B cell (primary cell): Measurements from ENCODE around the gene PDCD1LG2. TPM values are rescaled to one million over a fixed set of nuclear protein-coding genes. Genes with fewer than 3 reads are reported as not detected.
A peak's percentile ranks its signal among the peaks of the same experiment; 100 is the strongest.

ENCODE experiments used
- ATAC-seq: fragments of 200-7000 bp; cut with Tn5 transposase; one replicate; pipeline ENCODE4 v1.10.0; 2021; ENCODE audit warnings: low read depth, mild to moderate bottlenecking, moderate number of reproducible peaks, moderate library complexity
- CTCF ChIA-PET: fragments of 350-600 bp; sonication (Branson Sonifier 250); formaldehyde crosslinking; loops from one replicate; lab custom pipeline; 2021; ENCODE audit warnings: antibody characterized with exemption, inconsistent platforms; lab: Charles Lee
- POLR2A ChIA-PET: fragments of 350-600 bp; sonication (Branson Sonifier 250); formaldehyde crosslinking; loops from one replicate; lab custom pipeline; 2021; ENCODE audit warnings: antibody characterized with exemption; lab: Charles Lee
- DNase-seq: peaks from one replicate; pipeline ENCODE4 v3.0.0; 2013
- H2AFZ ChIP-seq: 2 replicates; pipeline ENCODE4 v1.6.1; 2012; ENCODE audit warnings: mild to moderate bottlenecking, low read depth, low read length; ENCODE audit not compliant: insufficient read depth, poor library complexity, severe bottlenecking
- H3K27ac ChIP-seq, 2 donors: 1 replicate in 1 of 2; 2 replicates in 1 of 2; pipeline ENCODE4 v1.5.1; 2012 to 2013; ENCODE audit warnings: low read length in 2 of 2, mild to moderate bottlenecking in 2 of 2, moderate library complexity in 1 of 2
- H3K27me3 ChIP-seq, 4 experiments: fragments of 200-600 bp in 1 of 4; sonication (generic) in 1 of 4; replicated peaks in 1 of 4; 1 replicate in 2 of 4; 2 replicates in 2 of 4; pipeline versions ENCODE4 v1.6.1 to v1.7.0; 2013 to 2016; ENCODE audit warnings: low read length in 3 of 4, mild to moderate bottlenecking in 2 of 4, mixed read lengths in 1 of 4, moderate library complexity in 1 of 4; ENCODE audit not compliant: insufficient read depth in 4 of 4, control insufficient read depth in 3 of 4; ENCODE audit errors: control extremely low read depth in 1 of 4
- H3K36me3 ChIP-seq, 2 experiments: replicated peaks in 1 of 2; 1 replicate in 1 of 2; 2 replicates in 1 of 2; pipeline versions ENCODE4 v1.6.1 to v1.7.1; 2013; ENCODE audit warnings: low read length in 1 of 2; ENCODE audit not compliant: insufficient read depth in 2 of 2, control insufficient read depth in 1 of 2; ENCODE audit errors: control extremely low read depth in 1 of 2, extremely low read depth in 1 of 2
- H3K4me1 ChIP-seq, 2 donors: fragments of 200-600 bp in 1 of 2; sonication (generic) in 1 of 2; 1 replicate in 1 of 2; 2 replicates in 1 of 2; pipeline versions ENCODE4 v1.5.1 to v1.6.1; 2013 to 2017; ENCODE audit warnings: low read length in 2 of 2; ENCODE audit not compliant: control insufficient read depth in 2 of 2, insufficient read depth in 2 of 2
- H3K4me2 ChIP-seq: replicated peaks from 2 replicates; pipeline ENCODE3; 2012; ENCODE audit warnings: mild to moderate bottlenecking, low read depth, low read length; ENCODE audit not compliant: poor library complexity, severe bottlenecking
- H3K4me3 ChIP-seq, 5 experiments: fragments of 200-600 bp in 1 of 5; sonication (generic) in 1 of 5; 1 replicate in 3 of 5; 2 replicates in 2 of 5; pipeline versions ENCODE4 v1.5.1 to v1.7.0; 2011 to 2016; ENCODE audit warnings: low read length in 4 of 5, mild to moderate bottlenecking in 4 of 5, low read depth in 2 of 5, control low read depth in 1 of 5, moderate library complexity in 1 of 5; ENCODE audit not compliant: insufficient read depth in 1 of 5; ENCODE audit errors: control extremely low read depth in 1 of 5, extremely low read depth in 1 of 5
- H3K79me2 ChIP-seq: fragments of 200-600 bp; sonication (generic); one replicate; pipeline ENCODE4 v1.6.0; 2016; ENCODE audit warnings: low read length; ENCODE audit not compliant: control insufficient read depth, insufficient read depth
- H3K9ac ChIP-seq: fragments of 200-600 bp; sonication (generic); 2 replicates; pipeline ENCODE4 v1.6.1; 2017; ENCODE audit warnings: mild to moderate bottlenecking, low read length, moderate library complexity
- H3K9me3 ChIP-seq, 3 donors: one replicate each; pipeline versions ENCODE4 v1.6.1 to v1.7.1; 2013; ENCODE audit warnings: low read length in 2 of 3; ENCODE audit not compliant: control insufficient read depth in 2 of 3, insufficient read depth in 1 of 3; ENCODE audit errors: control extremely low read depth in 1 of 3
- H4K20me1 ChIP-seq: 2 replicates; pipeline ENCODE4 v1.6.0; 2012; ENCODE audit warnings: mild to moderate bottlenecking, low read length; ENCODE audit not compliant: insufficient read depth, control insufficient read depth, poor library complexity, severe bottlenecking
- H3K27ac Mint-ChIP-seq: one replicate; pipeline ENCODE4 v1.8.0; 2021; ENCODE audit warnings: mixed read lengths
- H3K27me3 Mint-ChIP-seq: one replicate; pipeline ENCODE4 v1.8.0; 2021; ENCODE audit warnings: mixed read lengths
- H3K4me1 Mint-ChIP-seq: one replicate; pipeline ENCODE4 v1.8.0; 2021; ENCODE audit warnings: mixed read lengths
- H3K4me3 Mint-ChIP-seq: one replicate; pipeline ENCODE4 v1.8.0; 2021; ENCODE audit warnings: mixed read lengths
- H3K9me3 Mint-ChIP-seq: one replicate; pipeline ENCODE4 v1.8.0; 2022; ENCODE audit warnings: mixed read lengths; ENCODE audit not compliant: insufficient read depth
- EZH2 ChIP-seq: IDR thresholded peaks from 2 replicates; pipeline ENCODE4 v1.6.1; 2012; ENCODE audit warnings: borderline replicate concordance, low read depth, mild to moderate bottlenecking, moderate library complexity, low read length; ENCODE audit not compliant: insufficient read depth, poor library complexity, severe bottlenecking
- WGBS: methylation state at CpG from one replicate; pipeline ENCODE4 v1.1.5; 2013; ENCODE audit warnings: missing lambda C conversion rate; ENCODE audit not compliant: insufficient coverage; 5-methylcytosine and 5-hydroxymethylcytosine counted together
- intact Hi-C: fragments of 100-400 bp; cut with micrococcal nuclease; formaldehyde crosslinking; loops from one replicate; pipeline ENCODE4 v1.10.0; 2022
- polyA plus RNA-seq: library from polyadenylated mRNA; depleted of rRNA; stranded (reverse); fragments of >200 nt; gene quantifications from 2 replicates; pipeline ENCODE4 v1.2.3, GENCODE V29; 2012
- total RNA-seq, 2 donors: library from RNA; stranded (reverse); fragments of 120-200 nt in 1 of 2; gene quantifications; 1 replicate in 1 of 2; 2 replicates in 1 of 2; pipeline versions ENCODE4 v1.2.3 to v1.2.4, GENCODE V29; 2013 to 2022
- TF ChIP-seq, protein P1 (sequence below): fragments of 200-600 bp; IDR thresholded peaks from one replicate; pipeline ENCODE4 v1.8.0; 2022; ENCODE audit warnings: antibody characterized with exemption, mild to moderate bottlenecking

PDCD1LG2 gene
- total and polyA plus RNA-seq, 2 donors (not counting 1 experiment from before 2014, with no cell fraction given) = 0.67 TPM; not detected in 1

DNA sequence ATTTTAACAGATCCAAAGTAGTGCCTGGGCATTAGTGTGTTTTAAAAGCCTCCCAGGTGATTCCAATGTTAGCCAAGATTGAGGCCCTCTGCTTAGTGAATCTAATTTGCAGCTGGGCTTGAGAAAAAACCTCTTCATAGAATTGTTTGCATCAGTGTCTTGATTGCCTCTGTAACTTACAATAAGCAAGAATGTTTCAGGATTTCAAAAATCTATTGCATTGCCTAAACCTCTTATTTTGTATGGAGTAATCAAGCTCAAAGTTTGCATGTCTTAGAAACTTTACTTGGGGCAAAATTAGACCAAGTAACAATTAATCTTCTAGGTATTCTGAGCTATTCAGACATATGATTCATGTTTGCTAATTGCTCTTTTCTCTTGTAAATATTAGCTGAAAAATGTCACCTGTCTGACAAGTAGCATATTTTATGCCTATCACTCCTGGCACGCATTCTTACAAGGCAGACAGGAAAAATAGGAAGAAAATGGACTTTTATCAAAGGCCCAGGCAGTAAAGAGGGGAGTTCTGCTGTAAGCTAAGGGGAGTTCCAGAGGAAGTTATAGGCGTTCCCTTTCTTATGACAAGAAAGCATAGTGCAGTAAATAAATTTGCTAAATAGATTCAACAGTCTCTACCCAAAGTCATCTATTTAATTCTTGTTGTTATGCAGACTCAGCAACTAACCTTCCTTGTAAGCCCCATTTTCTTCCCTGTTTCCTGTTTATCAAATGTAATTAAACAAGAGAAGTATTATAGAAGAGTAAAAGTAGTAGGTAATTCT is 21.0 kb downstream of the PDCD1LG2 start:
- Mint-ChIP-seq H3K27ac (peak overlapping the region; percentile 16), H3K4me1 (peaks cover 58% of the 10 kb centered on the region), H3K4me3 (peak overlapping the region; percentile 78), H3K9me3 (no peaks in the 10 kb centered on the region), H3K27me3 (peaks cover 5% of the 10 kb centered on the region)
- no CpG with 5 or more reads among the region's 2 CpGs for WGBS
- Histone ChIP-seq H3K4me2 (peak overlapping the region; percentile 69), H3K27ac (no peak overlapping the region), H3K4me3 (peak overlapping the region in 1 of 5 experiments; percentile 4), H3K4me1 (peaks cover 40 to 45% of the 10 kb centered on the region in 2 donors), H4K20me1 (no peaks in the 10 kb centered on the region), H3K27me3 (no peaks in the 10 kb centered on the region), H3K36me3 (no peaks in the 10 kb centered on the region), H2AFZ (no peak overlapping the region), H3K79me2 (no peaks in the 10 kb centered on the region), H3K9me3 (no peaks in the 10 kb centered on the region), H3K9ac (peak overlapping the region; percentile 10)
- CTCF ChIA-PET = interaction anchor here (1.3 to 1.9 kb wide), 2 partner anchors 11 to 58 kb away, joined by 4 to 5 read pairs; no protein-coding TSS in a partner anchor
- ATAC-seq (peak; percentile 62), DNase-seq (peak; percentile 61)
- TF ChIP-seq, protein P1, sequence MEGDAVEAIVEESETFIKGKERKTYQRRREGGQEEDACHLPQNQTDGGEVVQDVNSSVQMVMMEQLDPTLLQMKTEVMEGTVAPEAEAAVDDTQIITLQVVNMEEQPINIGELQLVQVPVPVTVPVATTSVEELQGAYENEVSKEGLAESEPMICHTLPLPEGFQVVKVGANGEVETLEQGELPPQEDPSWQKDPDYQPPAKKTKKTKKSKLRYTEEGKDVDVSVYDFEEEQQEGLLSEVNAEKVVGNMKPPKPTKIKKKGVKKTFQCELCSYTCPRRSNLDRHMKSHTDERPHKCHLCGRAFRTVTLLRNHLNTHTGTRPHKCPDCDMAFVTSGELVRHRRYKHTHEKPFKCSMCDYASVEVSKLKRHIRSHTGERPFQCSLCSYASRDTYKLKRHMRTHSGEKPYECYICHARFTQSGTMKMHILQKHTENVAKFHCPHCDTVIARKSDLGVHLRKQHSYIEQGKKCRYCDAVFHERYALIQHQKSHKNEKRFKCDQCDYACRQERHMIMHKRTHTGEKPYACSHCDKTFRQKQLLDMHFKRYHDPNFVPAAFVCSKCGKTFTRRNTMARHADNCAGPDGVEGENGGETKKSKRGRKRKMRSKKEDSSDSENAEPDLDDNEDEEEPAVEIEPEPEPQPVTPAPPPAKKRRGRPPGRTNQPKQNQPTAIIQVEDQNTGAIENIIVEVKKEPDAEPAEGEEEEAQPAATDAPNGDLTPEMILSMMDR = no peak
- TF ChIP-seq EZH2 = no peak
- intact Hi-C loops = loop anchor here (5.0 kb wide), 2 partner anchors 34 to 61 kb away; no protein-coding TSS in a partner anchor
- POLR2A ChIA-PET = no interaction called here

DNA sequence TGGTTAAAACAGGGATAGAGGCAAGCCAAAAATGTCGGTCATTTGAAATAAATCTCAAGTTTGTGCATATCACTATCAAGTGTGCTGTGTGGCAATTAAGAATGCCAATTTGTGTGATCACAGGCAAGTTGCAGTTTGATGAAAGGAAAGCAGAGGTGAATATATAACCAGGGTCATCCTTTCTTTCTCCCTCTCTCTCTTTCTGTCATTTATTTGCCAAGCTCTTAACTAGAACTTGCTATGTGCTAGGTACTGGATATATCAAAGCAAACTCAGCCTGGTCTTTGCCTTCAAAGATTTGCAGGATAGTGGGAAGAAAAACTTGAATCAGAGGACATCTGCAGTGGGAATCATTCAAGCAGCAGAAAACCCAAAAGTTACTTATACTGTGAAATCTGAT is 22.0 kb downstream of the PDCD1LG2 start:
- peak overlapping the region; percentile 69 for H3K4me2 ChIP-seq
- H3K4me3 Mint-ChIP-seq = no peak overlapping the region
- H3K9ac ChIP-seq = no peak overlapping the region
- no peak overlapping the region for H3K27ac Mint-ChIP-seq
- peaks cover 65% of the 10 kb centered on the region for H3K4me1 Mint-ChIP-seq
- H4K20me1 ChIP-seq = no peaks in the 10 kb centered on the region
- ChIA-PET CTCF (interaction anchor here (0.5 to 0.7 kb wide), 2 partner anchors 17 to 68 kb away, joined by 3 read pairs; no protein-coding TSS in a partner anchor), POLR2A (no interaction called here)
- H3K27me3 Mint-ChIP-seq = peaks cover 5% of the 10 kb centered on the region
- no peaks in the 10 kb centered on the region for H3K9me3 ChIP-seq
- ATAC-seq (no peak), DNase-seq (no peak)
- intact Hi-C loops = loop anchor here (5.0 kb wide), 2 partner anchors 35 to 60 kb away; no protein-coding TSS in a partner anchor
- no peak overlapping the region for H2AFZ ChIP-seq
- H3K27me3 ChIP-seq = no peaks in the 10 kb centered on the region
- H3K27ac ChIP-seq = no peak overlapping the region
- TF ChIP-seq, protein P1 = no peak
- H3K36me3 ChIP-seq = no peaks in the 10 kb centered on the region
- H3K79me2 ChIP-seq = no peaks in the 10 kb centered on the region
- peaks cover 46 to 53% of the 10 kb centered on the region in 2 donors for H3K4me1 ChIP-seq
- WGBS = no CpG with 5 or more reads among the region's 1 CpG
- no peaks in the 10 kb centered on the region for H3K9me3 Mint-ChIP-seq
- H3K4me3 ChIP-seq = no peak overlapping the region
